DND-41 (cell line): ENCODE results near the gene CCDC74B.
"Not testable (repeated sequence)": the region's sequence is repeated elsewhere in the genome, so short reads cannot be mapped to it uniquely, and the experiment has no call there.

Experiments
- CTCF ChIP-seq: IDR thresholded peaks from 2 replicates; pipeline ENCODE4 v1.5.1; 2012; ENCODE audit warnings: borderline replicate concordance, low read length, moderate library complexity, mild to moderate bottlenecking; ENCODE audit not compliant: poor library complexity, severe bottlenecking; ENCODE audit errors: extremely low read depth
- EZH2 ChIP-seq: IDR thresholded peaks from 3 replicates; pipeline ENCODE4 v1.6.1; 2012; ENCODE audit warnings: borderline replicate concordance, low read depth, mild to moderate bottlenecking, moderate library complexity, low read length, inconsistent platforms; ENCODE audit not compliant: severe bottlenecking

DNA sequence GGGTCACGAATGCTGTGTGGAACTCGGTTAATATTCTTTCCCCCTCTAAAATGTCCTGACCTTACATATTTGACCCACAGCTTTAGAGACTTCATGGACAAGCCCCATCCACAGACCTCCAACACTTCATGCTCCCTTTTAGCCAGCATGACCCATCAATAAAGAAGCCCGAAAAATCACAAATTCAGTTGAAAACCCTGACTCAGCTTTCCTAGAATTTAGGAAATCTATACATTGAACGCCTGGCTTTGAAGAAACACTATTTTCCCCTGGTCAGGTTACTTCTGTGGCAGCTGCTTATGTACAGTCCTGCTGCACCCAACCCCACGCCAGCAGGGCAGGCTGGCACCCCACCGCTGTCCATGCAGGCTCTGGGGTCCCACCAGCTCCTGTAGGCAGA, 46.4 kb upstream of the CCDC74B start:
- TF ChIP-seq CTCF, EZH2: not testable (repeated sequence)
